DND-41 (cell line): ENCODE data around the gene MYT1.

Experiments used
- EZH2 ChIP-seq: IDR thresholded peaks from 3 replicates; pipeline ENCODE4 v1.6.1; 2012; ENCODE audit warnings: borderline replicate concordance, low read depth, mild to moderate bottlenecking, moderate library complexity, low read length, inconsistent platforms; ENCODE audit not compliant: severe bottlenecking
- TF ChIP-seq, protein P1 (sequence below): IDR thresholded peaks from 2 replicates; pipeline ENCODE4 v1.5.1; 2012; ENCODE audit warnings: borderline replicate concordance, low read length, moderate library complexity, mild to moderate bottlenecking; ENCODE audit not compliant: poor library complexity, severe bottlenecking; ENCODE audit errors: extremely low read depth

DNA sequence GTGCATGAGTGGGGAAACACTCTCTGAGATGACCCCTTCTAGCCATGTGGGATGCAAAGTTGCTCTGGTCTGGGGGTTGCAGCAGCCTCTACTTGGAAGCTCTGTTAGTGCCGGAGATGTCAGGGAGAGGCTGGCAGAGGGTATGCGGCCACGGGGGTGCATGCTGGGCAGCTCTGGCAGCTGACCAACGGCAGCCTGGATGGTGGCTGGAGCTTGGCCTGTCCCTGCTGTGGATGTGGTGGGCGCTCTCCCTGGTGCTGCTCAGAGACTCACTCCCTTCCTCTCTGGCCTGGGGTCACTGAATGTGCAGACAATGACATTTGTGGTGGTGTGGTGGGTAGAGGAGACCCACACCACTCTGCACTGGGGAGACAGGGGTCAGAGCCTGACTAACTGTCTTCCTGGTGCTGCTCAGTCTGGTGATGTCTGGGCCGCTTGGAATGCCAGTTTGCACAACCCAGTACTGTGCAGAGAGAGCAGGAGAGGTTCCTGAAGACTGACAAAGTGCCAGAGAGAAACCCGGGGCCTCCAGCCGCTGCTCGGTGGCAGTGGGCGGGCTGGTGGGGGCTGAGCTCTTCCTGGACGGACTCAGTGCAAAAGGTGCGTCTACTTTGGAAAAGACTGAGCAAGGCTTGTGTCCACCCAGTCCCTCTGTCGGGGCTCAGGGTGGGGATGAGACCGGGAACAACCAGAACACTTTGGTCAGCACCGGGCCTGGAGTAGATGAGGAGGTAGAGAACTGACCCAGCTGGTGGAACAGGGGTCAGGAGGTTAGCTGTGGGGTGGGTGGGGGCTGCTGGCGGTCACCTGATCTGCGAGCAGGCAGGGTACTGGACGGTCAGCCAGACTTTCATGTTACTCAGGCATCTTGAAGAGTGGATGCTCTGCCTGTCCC is 2.7 kb downstream of the MYT1 start:
- TF ChIP-seq, protein P1, sequence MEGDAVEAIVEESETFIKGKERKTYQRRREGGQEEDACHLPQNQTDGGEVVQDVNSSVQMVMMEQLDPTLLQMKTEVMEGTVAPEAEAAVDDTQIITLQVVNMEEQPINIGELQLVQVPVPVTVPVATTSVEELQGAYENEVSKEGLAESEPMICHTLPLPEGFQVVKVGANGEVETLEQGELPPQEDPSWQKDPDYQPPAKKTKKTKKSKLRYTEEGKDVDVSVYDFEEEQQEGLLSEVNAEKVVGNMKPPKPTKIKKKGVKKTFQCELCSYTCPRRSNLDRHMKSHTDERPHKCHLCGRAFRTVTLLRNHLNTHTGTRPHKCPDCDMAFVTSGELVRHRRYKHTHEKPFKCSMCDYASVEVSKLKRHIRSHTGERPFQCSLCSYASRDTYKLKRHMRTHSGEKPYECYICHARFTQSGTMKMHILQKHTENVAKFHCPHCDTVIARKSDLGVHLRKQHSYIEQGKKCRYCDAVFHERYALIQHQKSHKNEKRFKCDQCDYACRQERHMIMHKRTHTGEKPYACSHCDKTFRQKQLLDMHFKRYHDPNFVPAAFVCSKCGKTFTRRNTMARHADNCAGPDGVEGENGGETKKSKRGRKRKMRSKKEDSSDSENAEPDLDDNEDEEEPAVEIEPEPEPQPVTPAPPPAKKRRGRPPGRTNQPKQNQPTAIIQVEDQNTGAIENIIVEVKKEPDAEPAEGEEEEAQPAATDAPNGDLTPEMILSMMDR, result no peak
- no peak for TF ChIP-seq EZH2
